HG02973 (cell line): ENCODE data around the gene WT1.
"Not testable (repeated sequence)": the region's sequence is repeated elsewhere in the genome, so short reads cannot be mapped to it uniquely, and the experiment has no call there.

ENCODE experiments used
- ATAC-seq: cut with Tn5 transposase; IDR thresholded peaks from one replicate; pipeline ENCODE4 v1.9.1; 2021; ENCODE audit warnings: moderate library complexity; ENCODE audit not compliant: unreplicated experiment

WT1 gene

DNA sequence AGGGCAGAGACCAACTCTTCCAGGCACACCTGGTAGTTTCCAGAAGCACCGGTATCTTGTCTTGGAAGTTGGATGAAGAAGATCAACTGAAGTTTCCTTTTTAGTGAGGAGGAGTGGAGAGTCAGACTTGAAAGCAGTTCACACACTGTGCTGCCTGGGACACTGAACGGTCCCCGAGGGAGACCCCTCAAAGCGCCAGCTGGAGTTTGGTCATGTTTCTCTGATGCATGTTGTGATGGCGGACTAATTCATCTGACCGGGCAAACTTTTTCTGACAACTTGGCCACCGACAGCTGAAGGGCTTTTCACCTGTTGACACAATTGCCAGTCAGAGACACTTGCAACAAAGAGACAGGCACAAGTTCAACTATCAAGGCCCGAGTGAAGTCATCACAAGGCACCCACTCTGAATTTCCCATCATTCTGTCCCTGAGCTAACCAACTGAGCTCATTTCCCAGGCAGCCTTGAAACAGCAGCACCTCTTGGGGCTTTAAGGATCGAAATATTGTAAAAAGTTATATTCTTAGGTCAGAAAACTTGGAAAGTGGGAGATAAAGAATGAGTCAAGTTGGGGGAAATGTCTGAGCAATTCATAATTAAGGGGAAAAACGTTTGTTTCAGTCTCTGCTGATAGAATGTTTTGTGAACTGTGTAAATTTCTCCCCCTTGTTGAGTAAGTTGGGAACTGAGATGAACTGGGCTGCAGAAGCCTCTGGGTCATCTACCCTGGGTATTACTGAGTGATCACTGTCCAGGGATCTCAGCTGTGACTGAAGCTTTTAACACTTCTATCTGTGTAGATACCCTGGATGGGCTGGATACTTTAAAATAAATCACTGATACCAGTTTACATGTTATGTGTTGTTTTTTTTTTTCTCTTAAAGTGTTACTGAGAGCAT, 46.2 kb downstream of the WT1 start:
- no peak for ATAC-seq

DNA sequence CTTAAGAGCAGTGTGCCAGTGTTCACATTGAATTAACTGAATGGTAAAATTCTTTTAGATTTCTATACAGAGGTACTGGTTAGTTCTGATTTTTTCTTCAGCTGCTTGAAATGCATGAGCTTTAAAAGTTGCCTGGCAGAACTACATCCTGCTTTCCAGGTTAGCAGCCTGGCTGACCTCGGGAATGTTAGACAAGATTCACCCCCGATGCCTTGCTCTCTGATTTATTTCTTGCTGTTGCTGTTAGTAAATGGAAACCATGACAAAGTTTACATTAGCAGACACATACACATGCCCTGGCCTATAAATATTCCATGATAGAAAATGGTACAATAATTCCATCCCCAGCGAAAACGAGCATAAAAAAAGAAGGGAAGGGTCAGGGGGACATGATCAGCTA, 47.0 kb downstream of the WT1 start:
- no peak for ATAC-seq

DNA sequence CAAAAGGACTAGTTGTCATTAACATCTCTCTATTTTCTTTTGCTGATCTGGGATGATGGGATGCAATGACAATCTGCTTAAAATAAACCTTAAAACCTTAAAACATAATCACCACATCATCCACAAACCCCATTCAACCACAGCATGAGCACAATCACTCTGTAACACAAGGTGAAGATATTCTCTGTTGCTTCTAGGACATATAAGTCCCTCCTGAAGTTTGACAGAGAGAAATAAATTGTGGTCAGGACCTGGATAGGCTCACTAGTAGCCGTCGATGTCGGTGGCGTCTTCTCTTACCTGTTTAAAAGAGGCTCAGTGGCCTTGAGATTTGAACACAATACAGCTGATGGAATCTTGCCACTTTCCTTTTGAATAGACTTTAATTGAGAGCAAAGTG, 47.9 kb downstream of the WT1 start:
- ATAC-seq, result no peak

DNA sequence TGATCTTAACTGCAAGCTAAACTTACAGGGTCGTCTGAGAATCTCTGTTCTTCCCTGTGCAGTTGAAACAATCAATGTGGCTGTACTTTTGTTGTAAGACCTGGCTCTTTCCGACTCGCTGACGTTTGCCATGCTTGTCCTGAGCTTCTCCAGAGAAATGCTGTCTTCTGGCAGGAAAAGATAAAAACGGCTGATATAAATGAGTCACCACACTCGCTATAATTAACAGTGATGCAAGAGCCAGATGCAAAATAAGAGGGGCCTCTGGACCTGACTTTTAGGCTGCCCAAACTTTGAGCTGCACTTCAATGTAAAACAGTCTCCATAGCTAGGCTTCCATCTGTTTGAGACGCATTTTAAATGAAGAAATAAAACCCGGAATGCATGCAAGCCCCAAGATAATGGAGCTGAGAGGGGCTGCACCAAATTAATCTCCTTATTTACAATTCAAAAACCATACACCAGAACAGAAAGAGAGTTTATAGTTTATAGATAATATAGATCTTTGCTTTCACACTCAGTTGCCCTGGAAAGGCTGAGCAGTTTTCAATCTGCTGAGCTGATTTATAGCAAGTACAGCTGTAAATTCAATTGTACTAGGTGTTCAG, 48.5 kb downstream of the WT1 start:
- ATAC-seq, result no peak

DNA sequence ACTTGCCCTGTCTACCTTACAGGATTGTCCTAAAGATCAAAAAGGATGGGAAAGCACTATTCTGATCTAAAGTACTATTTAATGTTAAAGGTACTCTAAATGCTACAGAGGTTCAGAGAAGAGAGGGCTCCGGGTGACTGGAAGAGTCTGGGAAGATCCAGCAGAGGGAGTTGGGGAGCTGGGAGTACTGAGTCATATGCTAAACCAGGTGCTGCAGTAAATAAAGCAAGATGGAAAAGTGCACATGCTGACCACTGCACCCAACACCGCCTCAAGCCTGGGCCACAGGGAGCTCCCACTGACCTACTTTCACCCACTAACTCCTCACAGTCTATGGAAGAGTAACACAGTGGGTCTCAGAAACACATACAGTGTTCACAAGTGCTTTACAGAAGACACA, 49.3 kb downstream of the WT1 start:
- no peak for ATAC-seq

DNA sequence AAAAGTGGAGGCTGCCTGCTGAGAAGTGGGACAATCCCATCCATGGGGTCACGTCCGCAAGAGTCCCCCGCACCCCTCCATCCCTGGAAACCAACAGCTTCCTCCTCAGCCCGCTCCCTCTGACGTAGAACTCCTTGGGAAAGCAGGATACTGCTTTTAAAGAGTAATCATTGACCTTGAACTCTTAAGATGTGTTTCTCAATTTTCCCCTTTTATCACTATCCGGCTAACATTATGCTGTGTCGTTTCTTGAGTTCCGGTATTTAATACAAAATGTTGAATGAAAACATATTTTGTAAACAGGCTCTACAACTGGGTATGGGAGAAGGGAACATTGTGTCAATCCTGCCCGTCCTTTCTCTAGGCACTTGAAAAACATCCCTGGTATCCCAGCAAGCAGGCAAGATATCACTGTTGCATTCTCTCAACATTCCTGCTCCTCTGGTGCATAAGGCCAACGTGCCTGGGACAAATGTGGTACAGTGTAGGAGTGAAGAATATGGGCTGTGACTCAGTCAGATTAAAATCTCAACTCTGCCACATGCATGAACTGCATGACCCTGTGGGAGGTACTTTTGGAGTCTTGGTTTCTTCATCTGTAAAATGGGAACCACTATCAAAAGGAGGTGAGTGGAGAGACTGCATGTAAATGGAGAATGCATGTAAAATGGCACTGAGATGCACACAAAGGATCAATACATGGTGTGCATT, 52.8 kb downstream of the WT1 start:
- no peak for ATAC-seq

DNA sequence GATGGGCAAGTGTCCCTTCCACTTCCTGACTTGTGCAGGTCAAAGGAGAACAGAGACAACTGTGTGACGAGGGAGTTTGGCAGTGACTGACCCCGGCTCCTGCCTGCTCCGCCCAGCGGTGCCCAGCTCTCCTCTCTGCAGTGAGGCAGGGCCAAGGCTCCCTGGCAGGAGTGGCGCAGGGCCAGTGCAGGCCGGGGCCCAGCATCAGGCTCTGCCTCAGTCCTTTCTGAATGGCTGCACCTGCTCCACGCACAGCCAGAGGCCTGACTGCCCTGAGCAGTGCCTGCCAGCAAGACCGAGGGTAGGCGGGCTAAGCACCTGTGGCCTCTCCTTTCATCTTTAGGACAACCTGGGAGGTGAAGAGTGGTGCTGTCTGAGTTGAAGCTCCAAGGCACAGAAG, 54.2 kb downstream of the WT1 start:
- no peak for ATAC-seq

DNA sequence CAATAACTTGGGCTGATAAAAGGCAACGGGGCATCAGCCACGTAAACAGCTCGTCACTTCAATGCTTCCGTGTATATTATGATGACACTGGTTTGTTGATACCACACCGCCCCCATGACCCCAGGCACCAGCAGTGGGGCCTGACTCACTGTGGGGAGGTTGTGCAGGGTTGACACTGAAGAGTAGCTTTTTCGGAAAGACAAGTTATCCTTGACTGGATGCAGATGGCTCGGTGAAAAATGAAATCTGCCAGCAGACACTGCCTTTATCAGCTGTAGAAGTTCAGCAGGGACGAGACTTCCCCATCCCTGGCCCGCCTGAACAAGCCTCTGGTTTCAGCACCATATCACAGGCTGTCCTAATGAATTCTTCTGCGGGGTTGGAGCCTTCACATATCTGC, 55.6 kb downstream of the WT1 start:
- no peak for ATAC-seq

DNA sequence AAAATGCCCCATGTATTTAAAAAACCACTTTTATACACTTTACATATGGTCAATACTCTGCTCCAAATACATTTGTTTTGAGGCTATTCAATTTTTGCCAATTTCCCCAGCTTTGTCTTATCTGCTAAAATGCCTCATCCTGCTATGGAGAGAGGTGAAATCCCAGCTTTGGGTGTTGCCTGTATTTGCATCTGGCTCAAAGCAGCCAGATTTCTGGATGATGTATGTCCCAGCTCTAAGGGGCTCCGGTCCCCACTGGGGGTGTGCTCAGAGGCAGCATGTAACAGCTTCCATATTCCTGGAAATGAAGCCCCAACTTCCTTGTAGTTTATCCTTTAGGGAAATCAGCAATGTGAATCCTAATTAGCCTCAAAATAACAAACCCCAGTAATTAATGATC, 59.5 kb downstream of the WT1 start:
- ATAC-seq, result no peak

DNA sequence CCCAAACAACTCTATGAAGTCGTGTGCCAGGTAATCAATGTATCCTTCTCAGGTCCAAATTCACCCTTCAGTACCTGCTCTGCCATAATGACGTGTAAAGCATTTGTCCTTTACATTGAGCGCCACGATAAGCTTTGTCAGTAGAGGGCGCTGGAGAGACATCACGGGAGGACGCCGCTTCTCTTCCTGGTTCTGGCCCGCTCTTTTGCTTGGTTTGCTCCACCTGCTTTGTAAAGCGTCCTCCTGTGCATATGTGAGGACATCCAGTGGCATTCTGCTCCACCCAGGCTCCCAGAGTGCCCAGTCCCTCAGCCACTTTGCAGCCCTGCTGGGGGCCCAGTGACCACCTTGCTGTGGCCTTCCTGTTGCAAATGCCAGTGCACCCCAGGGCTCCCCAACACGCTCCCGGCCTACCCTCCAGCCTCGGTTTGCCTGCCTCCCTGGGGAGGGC, 61.1 kb downstream of the WT1 start:
- no peak for ATAC-seq

DNA sequence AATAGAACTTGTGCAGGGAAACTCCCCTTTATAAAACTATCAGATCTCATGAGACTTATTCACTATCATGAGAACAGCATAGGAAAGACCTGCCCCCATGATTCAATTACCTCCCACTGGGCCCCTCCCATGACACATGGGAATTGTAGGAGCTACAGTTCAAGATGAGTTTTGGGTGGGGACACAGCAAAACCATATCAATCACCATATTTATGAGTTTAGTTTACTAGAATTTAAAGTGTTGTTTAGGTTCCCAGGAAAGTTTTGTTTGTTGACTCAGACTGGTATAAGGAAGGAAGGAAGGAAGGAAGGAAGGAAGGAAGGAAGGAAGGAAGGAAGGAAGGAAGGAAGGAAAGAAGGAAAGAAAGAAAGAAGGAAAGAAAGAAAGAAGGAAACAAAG, 65.4 kb downstream of the WT1 start:
- ATAC-seq, result not testable (repeated sequence)

DNA sequence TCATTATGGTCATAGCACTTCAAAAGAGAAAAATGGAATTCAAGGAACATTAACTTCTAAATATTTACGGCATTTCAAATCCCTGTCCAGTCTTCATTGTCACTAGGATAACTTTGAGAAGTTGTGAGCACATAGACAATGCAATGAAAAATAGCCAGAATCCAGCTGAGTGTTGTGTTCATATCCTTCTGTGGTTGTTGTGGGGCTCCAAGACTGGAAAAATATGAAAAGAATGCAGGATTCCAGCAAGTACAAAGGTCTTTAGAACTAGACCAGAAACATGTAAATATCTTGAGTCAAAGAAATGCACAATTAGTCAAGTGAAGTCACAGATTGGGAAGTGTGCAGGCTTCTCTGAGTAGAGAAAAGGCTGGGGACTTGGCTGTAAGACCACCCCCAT, 68.7 kb downstream of the WT1 start:
- no peak for ATAC-seq

DNA sequence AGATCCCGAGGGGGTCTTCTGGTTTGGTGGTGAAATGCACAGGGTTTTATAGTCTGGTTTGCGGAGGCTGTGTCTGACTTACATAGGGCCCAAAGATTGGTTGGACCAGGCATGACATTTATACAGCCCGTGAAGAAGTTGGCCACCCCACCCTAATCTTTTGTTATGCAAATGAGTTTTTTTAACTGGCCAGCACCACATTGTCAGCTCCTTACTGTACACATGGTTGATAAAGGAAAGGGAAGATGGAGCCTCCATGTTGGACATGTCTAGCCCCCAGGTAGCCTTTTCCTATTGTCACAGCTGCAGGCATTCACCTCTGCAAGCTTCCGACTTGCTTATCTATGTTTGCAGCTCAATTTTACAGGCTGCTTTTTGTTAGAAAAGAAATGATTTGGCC, 70.1 kb downstream of the WT1 start:
- no peak for ATAC-seq

DNA sequence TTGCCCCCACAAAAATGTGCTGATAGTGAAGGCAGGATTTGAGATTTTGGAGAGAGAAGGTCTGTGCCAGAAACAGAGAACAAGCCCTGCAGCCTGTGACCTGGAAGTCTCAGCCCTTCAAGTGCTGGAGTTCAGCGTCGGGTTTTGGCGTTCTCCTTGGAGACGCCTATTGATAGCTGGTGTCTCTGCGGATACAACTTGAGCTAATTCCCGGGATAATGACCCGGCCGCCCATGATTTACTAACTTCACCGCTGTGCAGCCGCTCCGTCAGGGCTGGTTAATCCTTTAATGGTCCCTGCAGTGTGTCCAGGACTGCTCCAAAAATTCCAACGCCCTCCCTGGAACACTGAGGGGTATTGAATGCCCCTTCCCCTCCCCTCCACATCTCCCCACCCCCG, 76.6 kb downstream of the WT1 start:
- ATAC-seq, result no peak

DNA sequence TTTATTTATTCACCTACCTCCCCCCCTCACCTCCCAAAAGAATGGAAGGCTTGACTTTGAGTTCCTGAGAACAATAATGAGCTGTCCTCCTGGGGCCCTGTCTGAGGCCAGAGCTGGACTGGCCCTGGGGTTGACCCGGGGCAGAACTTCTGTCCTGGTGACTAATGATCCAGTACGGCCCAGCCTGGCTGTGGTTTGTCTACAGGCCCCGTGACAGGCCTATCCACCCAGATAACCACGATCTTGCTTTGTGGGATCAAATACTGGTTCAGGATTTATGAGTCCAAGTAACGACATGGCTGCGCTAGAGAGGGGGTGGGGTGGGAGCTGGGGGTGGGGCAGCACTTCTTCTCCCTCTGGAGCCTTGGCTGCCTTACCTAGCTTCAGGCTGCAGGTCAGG, 81.5 kb downstream of the WT1 start:
- ATAC-seq, result no peak

DNA sequence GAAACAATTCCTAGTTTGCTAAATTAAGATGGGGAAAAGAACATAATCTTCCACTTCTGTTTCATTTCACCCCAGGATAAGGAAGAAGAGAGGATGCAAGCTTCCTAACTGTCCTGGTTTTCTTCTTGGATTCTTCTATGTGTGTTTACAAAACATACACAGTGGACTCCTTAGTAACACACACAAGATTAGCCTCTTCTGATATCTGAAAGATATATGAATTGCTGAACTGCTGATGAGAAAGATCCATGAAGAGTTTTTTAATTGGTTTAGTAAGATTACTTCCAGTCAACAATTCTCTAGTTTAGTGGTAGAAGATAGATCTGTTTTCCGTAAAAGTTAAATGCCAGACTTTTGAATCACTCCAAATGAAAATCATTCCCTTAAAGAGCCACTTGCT, 86.8 kb downstream of the WT1 start:
- ATAC-seq, result no peak

DNA sequence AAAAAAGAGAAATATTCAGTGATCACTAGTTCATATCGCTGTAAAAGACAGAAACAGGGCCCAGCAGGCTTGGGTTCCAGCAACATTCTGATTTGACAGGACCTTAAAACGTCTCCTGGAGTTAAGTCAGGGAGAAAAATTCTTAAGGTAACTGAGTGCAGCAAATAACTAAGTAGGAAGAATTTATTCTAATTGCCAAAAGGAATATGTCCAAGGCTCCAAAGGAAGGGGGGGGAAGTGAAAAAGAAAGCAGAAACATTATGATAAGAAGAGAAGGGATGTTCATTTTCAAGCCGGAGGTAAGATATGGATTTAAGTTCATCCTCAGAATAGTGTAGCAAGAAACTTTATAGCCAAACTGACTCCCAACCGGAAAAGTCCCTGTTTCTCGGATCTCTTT, 90.4 kb downstream of the WT1 start:
- no peak for ATAC-seq

DNA sequence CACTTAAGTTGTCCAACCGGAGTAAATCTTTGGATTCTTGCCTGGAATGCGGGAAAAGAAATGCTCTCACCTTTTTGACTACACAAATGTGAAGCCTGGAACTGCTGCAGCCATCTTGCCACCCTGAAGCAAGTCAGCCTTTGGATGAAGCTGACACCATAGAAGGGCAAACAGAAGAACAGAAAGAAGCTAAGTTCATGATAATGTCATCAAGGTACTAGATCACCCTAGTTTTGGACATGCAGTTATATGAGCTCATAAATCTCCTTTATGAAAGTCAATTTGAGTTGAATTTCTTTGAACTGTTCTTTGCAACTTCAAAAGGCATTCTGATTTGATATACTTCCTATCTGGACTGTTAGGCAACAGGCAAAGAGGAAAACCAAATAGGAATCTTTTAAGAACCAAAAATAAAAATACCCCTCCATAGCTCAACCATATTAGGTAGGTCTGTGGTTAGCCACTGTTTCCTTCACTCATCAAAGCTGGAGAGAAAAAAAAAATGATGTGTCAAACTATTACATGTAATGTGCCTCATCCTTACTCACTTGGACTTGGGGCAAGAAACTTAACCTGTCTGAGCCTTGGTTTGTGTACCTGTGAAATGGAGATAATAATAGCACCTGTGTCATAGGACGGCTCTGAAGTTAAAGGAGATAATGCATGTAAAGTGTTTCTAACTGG, 91.9 kb downstream of the WT1 start:
- ATAC-seq, result no peak

DNA sequence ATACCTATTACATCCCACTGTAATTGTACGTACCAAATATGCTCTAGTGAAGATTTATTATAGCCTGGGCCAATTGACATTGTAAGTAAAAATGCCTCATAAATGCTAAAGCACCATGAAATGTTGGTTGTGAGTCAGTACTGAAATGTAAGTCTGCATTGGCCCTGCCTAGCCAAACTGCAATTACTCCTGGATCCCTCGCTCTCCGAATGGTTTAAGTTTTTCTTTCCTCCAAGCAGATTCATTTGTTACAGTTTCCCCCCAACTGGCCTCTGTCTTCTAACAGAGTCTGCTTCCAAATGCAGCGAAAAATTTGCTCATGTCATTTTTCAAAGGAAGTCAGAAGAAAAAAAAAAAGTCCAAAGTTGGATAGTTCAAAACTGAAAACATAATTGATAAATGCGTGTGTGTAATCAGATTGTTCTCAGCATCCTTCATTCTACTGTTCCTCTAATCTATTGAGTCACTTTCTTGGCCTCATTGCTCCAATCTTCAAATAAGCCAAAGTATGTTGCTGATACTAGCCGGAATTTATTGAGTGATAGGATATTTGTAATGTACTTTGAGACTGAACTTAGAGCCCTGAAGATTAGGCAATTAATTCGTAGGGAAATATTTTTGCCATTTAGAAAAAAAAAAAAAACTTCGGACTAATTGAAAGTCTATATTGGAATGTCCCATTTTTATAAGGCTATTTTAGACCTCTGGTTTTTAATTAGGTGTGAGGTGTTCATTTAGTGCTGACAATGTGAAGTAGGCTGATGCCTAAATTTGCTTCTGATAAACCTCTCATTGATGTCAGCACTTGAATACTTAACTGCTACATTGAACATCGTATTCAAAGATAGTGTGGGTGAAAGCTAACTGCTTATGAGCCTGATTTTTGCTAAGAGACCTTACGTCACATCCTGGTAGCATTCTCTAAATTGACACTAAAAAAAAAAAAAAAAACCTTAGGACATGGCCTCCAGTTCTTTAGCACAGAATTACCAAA, 93.4 kb downstream of the WT1 start:
- no peak for ATAC-seq

DNA sequence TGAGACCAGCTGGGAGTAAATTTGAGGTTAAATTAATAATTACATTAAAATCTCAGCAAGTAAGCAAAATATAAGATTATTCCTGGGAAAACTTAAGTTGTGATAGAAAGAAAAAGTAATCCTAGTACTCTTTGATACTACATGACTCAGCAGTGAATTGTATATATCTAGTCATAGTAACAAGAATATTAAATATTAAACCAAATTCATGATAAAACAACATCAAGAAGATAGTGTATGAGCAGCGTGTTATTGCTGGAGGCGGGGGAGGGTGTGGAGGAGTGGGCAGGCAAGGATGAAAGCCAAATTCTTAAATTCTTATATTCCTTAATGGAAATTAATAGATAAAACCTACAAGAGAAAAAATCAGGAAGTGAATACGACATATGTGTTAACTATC, 95.2 kb downstream of the WT1 start:
- no peak for ATAC-seq
